Measurements from ENCODE around the gene ANO7.

ANO7 gene

DNA sequence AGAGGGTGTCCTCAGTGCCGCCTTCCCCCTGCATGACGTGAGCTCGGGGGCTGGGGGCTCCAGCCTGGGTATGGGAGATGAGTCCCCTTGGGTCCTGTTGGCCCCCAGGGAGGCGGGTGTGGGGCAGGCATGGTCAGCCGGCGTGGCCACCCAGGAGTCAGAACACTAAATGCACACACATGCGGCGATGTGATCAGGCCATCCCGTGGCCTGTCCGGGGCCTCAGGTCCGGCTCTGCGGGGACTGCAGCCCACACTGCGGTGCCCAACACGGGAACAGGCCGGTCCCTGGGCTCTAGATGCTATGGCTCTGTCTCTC, 13.8 kb downstream of the ANO7 start:
- H3K27ac ChIP-seq (ENCODE audit: low read length) = no peak overlapping the region
- no peak for ATAC-seq (ENCODE audit: insufficient read depth, low read depth)

DNA sequence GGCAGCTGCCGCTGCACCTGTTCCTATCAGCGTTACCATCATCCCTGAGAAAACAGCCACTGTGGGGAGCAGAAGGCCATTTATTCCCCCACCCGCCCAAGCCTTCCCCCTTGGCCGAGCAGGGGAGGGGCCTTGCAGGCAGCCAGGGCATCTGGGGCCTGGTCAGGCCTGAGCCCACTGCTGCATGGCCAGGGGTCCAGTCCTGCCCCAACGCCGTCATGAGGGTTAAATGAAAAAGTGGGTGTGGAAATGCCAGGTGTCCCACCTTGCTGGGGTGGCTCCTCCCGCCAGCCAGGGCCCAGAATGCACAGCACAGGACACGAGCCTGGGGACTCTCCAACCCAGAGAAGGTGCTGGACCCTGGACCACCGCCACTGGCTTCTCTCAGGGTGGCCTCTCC, 14.2 kb downstream of the ANO7 start:
- ATAC-seq (ENCODE audit: insufficient read depth, low read depth) = no peak
- Histone ChIP-seq H3K4me2 (ENCODE audit: insufficient read depth, low read length) (no peak overlapping the region), H3K9ac (ENCODE audit: low read depth, low read length) (no peak overlapping the region), H3K27me3 (ENCODE audit: insufficient read depth, low read length, poor library complexity) (no peaks in the 10 kb centered on the region), H3K4me1 (ENCODE audit: insufficient read depth, low read length) (no peaks in the 10 kb centered on the region), H2AFZ (ENCODE audit: low read depth, low read length) (no peak overlapping the region), H3K4me3 (ENCODE audit: low read depth in 1 of 2, low read length in 2 of 2) (no peak overlapping the region), H3K36me3 (ENCODE audit: insufficient read depth, low read length) (no peaks in the 10 kb centered on the region), H3K79me2 (ENCODE audit: insufficient read depth, low read length) (no peaks in the 10 kb centered on the region), H3K27ac (ENCODE audit: low read length) (no peak overlapping the region), H3K9me3 (ENCODE audit: insufficient read depth, low read length, severe bottlenecking) (no peaks in the 10 kb centered on the region), H4K20me1 (ENCODE audit: insufficient read depth, low read length) (peaks cover 4% of the 10 kb centered on the region)
- TF ChIP-seq, protein P1, sequence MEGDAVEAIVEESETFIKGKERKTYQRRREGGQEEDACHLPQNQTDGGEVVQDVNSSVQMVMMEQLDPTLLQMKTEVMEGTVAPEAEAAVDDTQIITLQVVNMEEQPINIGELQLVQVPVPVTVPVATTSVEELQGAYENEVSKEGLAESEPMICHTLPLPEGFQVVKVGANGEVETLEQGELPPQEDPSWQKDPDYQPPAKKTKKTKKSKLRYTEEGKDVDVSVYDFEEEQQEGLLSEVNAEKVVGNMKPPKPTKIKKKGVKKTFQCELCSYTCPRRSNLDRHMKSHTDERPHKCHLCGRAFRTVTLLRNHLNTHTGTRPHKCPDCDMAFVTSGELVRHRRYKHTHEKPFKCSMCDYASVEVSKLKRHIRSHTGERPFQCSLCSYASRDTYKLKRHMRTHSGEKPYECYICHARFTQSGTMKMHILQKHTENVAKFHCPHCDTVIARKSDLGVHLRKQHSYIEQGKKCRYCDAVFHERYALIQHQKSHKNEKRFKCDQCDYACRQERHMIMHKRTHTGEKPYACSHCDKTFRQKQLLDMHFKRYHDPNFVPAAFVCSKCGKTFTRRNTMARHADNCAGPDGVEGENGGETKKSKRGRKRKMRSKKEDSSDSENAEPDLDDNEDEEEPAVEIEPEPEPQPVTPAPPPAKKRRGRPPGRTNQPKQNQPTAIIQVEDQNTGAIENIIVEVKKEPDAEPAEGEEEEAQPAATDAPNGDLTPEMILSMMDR (IDR thresholded peaks at IDR 0.05; ENCODE audit: borderline replicate concordance, extremely low read depth, low read length, poor library complexity, severe bottlenecking) = no peak
- TF ChIP-seq EZH2 (IDR thresholded peaks at IDR 0.05; ENCODE audit: borderline replicate concordance, low read depth, low read length, severe bottlenecking) = no peak
- no peak for DNase-seq

More for the DNA sequence above, 13.8 kb downstream of the ANO7 start:
- TF ChIP-seq EZH2 (IDR thresholded peaks at IDR 0.05; ENCODE audit: borderline replicate concordance, low read depth, low read length, severe bottlenecking) = no peak
- TF ChIP-seq, protein P1 (IDR thresholded peaks at IDR 0.05; ENCODE audit: borderline replicate concordance, extremely low read depth, low read length, poor library complexity, severe bottlenecking) = no peak
- Histone ChIP-seq H4K20me1 (ENCODE audit: insufficient read depth, low read length) (peaks cover 4% of the 10 kb centered on the region), H3K9me3 (ENCODE audit: insufficient read depth, low read length, severe bottlenecking) (no peaks in the 10 kb centered on the region), H3K79me2 (ENCODE audit: insufficient read depth, low read length) (no peaks in the 10 kb centered on the region), H3K4me3 (ENCODE audit: low read depth in 1 of 2, low read length in 2 of 2) (no peak overlapping the region), H3K4me2 (ENCODE audit: insufficient read depth, low read length) (no peak overlapping the region), H2AFZ (ENCODE audit: low read depth, low read length) (no peak overlapping the region), H3K27me3 (ENCODE audit: insufficient read depth, low read length, poor library complexity) (no peaks in the 10 kb centered on the region), H3K4me1 (ENCODE audit: insufficient read depth, low read length) (no peaks in the 10 kb centered on the region), H3K36me3 (ENCODE audit: insufficient read depth, low read length) (no peaks in the 10 kb centered on the region), H3K9ac (ENCODE audit: low read depth, low read length) (no peak overlapping the region)
- no peak for DNase-seq

GRCh38 chr2:241203218-241204009, 14.9 kb downstream of the ANO7 start:
- H4K20me1 ChIP-seq (ENCODE audit: insufficient read depth, low read length) = peaks cover 4% of the 10 kb centered on the region
- H3K4me3 ChIP-seq (ENCODE audit: low read depth in 1 of 2, low read length in 2 of 2) = no peak overlapping the region
- no peak overlapping the region for H3K4me2 ChIP-seq (ENCODE audit: insufficient read depth, low read length)
- no peaks in the 10 kb centered on the region for H3K27me3 ChIP-seq (ENCODE audit: insufficient read depth, low read length, poor library complexity)
- no peaks in the 10 kb centered on the region for H3K79me2 ChIP-seq (ENCODE audit: insufficient read depth, low read length)
- H3K27ac ChIP-seq (ENCODE audit: low read length) = no peak overlapping the region
- no peaks in the 10 kb centered on the region for H3K36me3 ChIP-seq (ENCODE audit: insufficient read depth, low read length)
- TF ChIP-seq EZH2 (IDR thresholded peaks at IDR 0.05; ENCODE audit: borderline replicate concordance, low read depth, low read length, severe bottlenecking) = no peak
- TF ChIP-seq, protein P1 (IDR thresholded peaks at IDR 0.05; ENCODE audit: borderline replicate concordance, extremely low read depth, low read length, poor library complexity, severe bottlenecking) = no peak
- DNase-seq = no peak
- no peaks in the 10 kb centered on the region for H3K4me1 ChIP-seq (ENCODE audit: insufficient read depth, low read length)
- H3K9ac ChIP-seq (ENCODE audit: low read depth, low read length) = no peak overlapping the region
- H3K9me3 ChIP-seq (ENCODE audit: insufficient read depth, low read length, severe bottlenecking) = no peaks in the 10 kb centered on the region
- H2AFZ ChIP-seq (ENCODE audit: low read depth, low read length) = no peak overlapping the region
- no peak for ATAC-seq (ENCODE audit: insufficient read depth, low read depth)

All from DND-41 (cell line).